HG02870 (cell line): ENCODE measurements around the gene EXD3.
"Not testable (repeated sequence)": the region's sequence is repeated elsewhere in the genome, so short reads cannot be mapped to it uniquely, and the experiment has no call there.

Source experiments
- ATAC-seq: cut with Tn5 transposase; IDR thresholded peaks from one replicate; pipeline ENCODE4 v1.9.1; 2021; ENCODE audit warnings: mild to moderate bottlenecking, moderate library complexity; ENCODE audit not compliant: unreplicated experiment

EXD3 gene

GRCh38 chr9:137411645-137412380 is 11.1 kb downstream of the EXD3 start:
- ATAC-seq, result no peak

GRCh38 chr9:137411260-137411644 is 11.7 kb downstream of the EXD3 start:
- ATAC-seq, result no peak

GRCh38 chr9:137410891-137411249 is 12.1 kb downstream of the EXD3 start:
- ATAC-seq, result no peak

GRCh38 chr9:137410236-137410890 is 12.6 kb downstream of the EXD3 start:
- not testable (repeated sequence) for ATAC-seq

GRCh38 chr9:137409515-137409914 is 13.4 kb downstream of the EXD3 start:
- ATAC-seq, result no peak

GRCh38 chr9:137408651-137409405 is 14.1 kb downstream of the EXD3 start:
- no peak for ATAC-seq

GRCh38 chr9:137407590-137408300 is 15.2 kb downstream of the EXD3 start:
- ATAC-seq, result no peak

- no peak for ATAC-seq
Measured at GRCh38 chr9:137406876-137407589, 15.9 kb downstream of the EXD3 start.

- no peak for ATAC-seq
Measured at GRCh38 chr9:137406085-137406760, 16.7 kb downstream of the EXD3 start.

GRCh38 chr9:137405677-137406081 is 17.3 kb downstream of the EXD3 start:
- ATAC-seq, result no peak

GRCh38 chr9:137404961-137405567 is 17.9 kb downstream of the EXD3 start:
- ATAC-seq, result no peak

GRCh38 chr9:137403269-137403668 is 19.7 kb downstream of the EXD3 start:
- ATAC-seq, result no peak

- no peak for ATAC-seq
Measured at GRCh38 chr9:137402746-137403145, 20.2 kb downstream of the EXD3 start.

GRCh38 chr9:137398561-137399468 is 24.1 kb downstream of the EXD3 start:
- no peak for ATAC-seq

GRCh38 chr9:137397675-137398423 is 25.1 kb downstream of the EXD3 start:
- no peak for ATAC-seq

GRCh38 chr9:137396634-137397367 is 26.2 kb downstream of the EXD3 start:
- no peak for ATAC-seq

- ATAC-seq, result no peak
Measured at GRCh38 chr9:137396227-137396626, 26.7 kb downstream of the EXD3 start.
